K562 (cell line): ENCODE results near the gene SOAT2. TPM values are rescaled to one million over a fixed set of nuclear protein-coding genes. Genes with fewer than 3 reads are reported as not detected.

Experiments used
- ATAC-seq: fragments of 200-7000 bp; cut with Tn5 transposase; 3 replicates; pipeline ENCODE4 v1.9.1; 2020; ENCODE audit warnings: moderate library complexity
- BruUV-seq: library from RNA; stranded (reverse); fragments of 400-500 nt; replicated peaks from 2 replicates; lab custom pipeline; 2021; lab: Mats Ljungman, UMichigan
- CTCF ChIA-PET: fragments of 300-600 bp; formaldehyde crosslinking; extraction: SDS; loops from one replicate; lab custom pipeline; 2021; ENCODE audit warnings: low intra/inter-chr PET ratio; lab: Yijun Ruan, JAX
- POLR2A ChIA-PET: fragments of 300-600, 350-650 bp; sonication (Branson Sonifier 250); formaldehyde crosslinking; extraction: SDS; loops from one replicate; lab custom pipeline; 2021; ENCODE audit warnings: antibody characterized with exemption, inconsistent platforms; lab: Yijun Ruan, JAX
- DNase-seq, 4 experiments: peaks; one replicate each; pipeline versions ENCODE4 v3.0.0 to v3.0.0-alpha.2; 2011 to 2018; ENCODE audit warnings: low spot score in 3 of 4, mixed read lengths in 3 of 4; ENCODE audit errors: extremely low read depth in 1 of 4
- FAIRE-seq: peaks from 2 replicates; lab custom pipeline; 2011; peaks lifted over from hg19 to GRCh38; lab: Jason Lieb, UNC
- H2AFZ ChIP-seq: 2 replicates; pipeline ENCODE4 v1.6.0; 2011; ENCODE audit warnings: low read depth, low read length, control low read depth, inconsistent platforms
- H3K27ac ChIP-seq: fragments of 200-600 bp; 3 replicates; pipeline ENCODE4 v1.8.0; 2011; ENCODE audit warnings: low read depth, mild to moderate bottlenecking, control low read depth, inconsistent platforms, low read length, moderate library complexity, mixed read lengths; ENCODE audit errors: extremely low read depth
- H3K27me3 ChIP-seq, 2 experiments: fragments of 300-600 bp in 1 of 2; 2 replicates in 1 of 2; 3 replicates in 1 of 2; pipeline versions ENCODE4 v1.6.0 to v1.8.0; 2011; ENCODE audit warnings: inconsistent platforms in 2 of 2, low read length in 2 of 2, mild to moderate bottlenecking in 1 of 2, mixed read lengths in 1 of 2, moderate library complexity in 1 of 2; ENCODE audit not compliant: control insufficient read depth in 2 of 2, insufficient read depth in 2 of 2
- H3K36me3 ChIP-seq: fragments of 300-600 bp; 3 replicates; pipeline ENCODE4 v1.8.0; 2011; ENCODE audit warnings: mild to moderate bottlenecking, low read length, inconsistent platforms; ENCODE audit not compliant: control insufficient read depth, insufficient read depth
- H3K4me1 ChIP-seq, 2 experiments: fragments of 200-600 bp in 1 of 2; replicated peaks in 1 of 2; 2 replicates in 1 of 2; 3 replicates in 1 of 2; pipeline versions ENCODE4 v1.5.1 to v1.8.0; 2011; ENCODE audit warnings: inconsistent platforms in 2 of 2, low read length in 2 of 2, mild to moderate bottlenecking in 1 of 2, mixed read lengths in 1 of 2, moderate library complexity in 1 of 2; ENCODE audit not compliant: control insufficient read depth in 2 of 2, insufficient read depth in 2 of 2
- H3K4me2 ChIP-seq: 2 replicates; pipeline ENCODE4 v1.6.1; 2011; ENCODE audit warnings: low read length, control low read depth, inconsistent platforms, mixed read lengths; ENCODE audit not compliant: insufficient read depth
- H3K4me3 ChIP-seq: fragments of 200-600 bp; sonication (generic), shearing (Covaris generic); 2 replicates; pipeline ENCODE4 v1.5.1; 2016; ENCODE audit warnings: control low read depth, inconsistent platforms
- H3K79me2 ChIP-seq: fragments of 200-600 bp; 3 replicates; pipeline ENCODE4 v1.8.0; 2011; ENCODE audit warnings: low read length, inconsistent platforms; ENCODE audit not compliant: control insufficient read depth, insufficient read depth
- H3K9ac ChIP-seq, 2 experiments: 2 replicates each; pipeline versions ENCODE4 v1.6.0 to v1.6.1; 2011; ENCODE audit warnings: low read depth in 2 of 2, low read length in 2 of 2, control low read depth in 1 of 2, inconsistent platforms in 1 of 2, mild to moderate bottlenecking in 1 of 2, mixed read lengths in 1 of 2; ENCODE audit not compliant: insufficient read depth in 1 of 2
- H3K9me1 ChIP-seq: one replicate; pipeline ENCODE4 v1.6.0; 2011; ENCODE audit warnings: inconsistent platforms, mild to moderate bottlenecking, low read length, moderate library complexity; ENCODE audit not compliant: control insufficient read depth, insufficient read depth
- H3K9me3 ChIP-seq: replicated peaks from 2 replicates; pipeline ENCODE4 v1.5.1; 2011; ENCODE audit warnings: low read depth, low read length, inconsistent platforms; ENCODE audit not compliant: control insufficient read depth, insufficient read depth
- H4K20me1 ChIP-seq: replicated peaks from 2 replicates; pipeline ENCODE4 v1.6.1; 2011; ENCODE audit warnings: low read length, inconsistent platforms, mixed read lengths; ENCODE audit not compliant: control insufficient read depth, insufficient read depth
- CBFA2T2 ChIP-seq: fragments of 450-650 bp; conservative IDR thresholded peaks from 2 replicates; pipeline ENCODE4 v1.6.1; 2017; ENCODE audit warnings: mild to moderate bottlenecking
- CHD2 ChIP-seq: IDR thresholded peaks from 2 replicates; pipeline ENCODE4 v1.6.1; 2011; ENCODE audit warnings: low read depth, low read length
- DPF2 ChIP-seq: fragments of 450-650 bp; IDR thresholded peaks from 2 replicates; pipeline ENCODE4 v1.6.1; 2016
- EGR1 ChIP-seq: fragments of 450-650 bp; conservative IDR thresholded peaks from 2 replicates; pipeline ENCODE4 v1.6.1; 2017; ENCODE audit warnings: mild to moderate bottlenecking
- ETV5 ChIP-seq: sonication (generic); formaldehyde crosslinking; IDR thresholded peaks from 2 replicates; pipeline ENCODE4 v1.4.0; 2020; ENCODE audit warnings: low read depth, mild to moderate bottlenecking, missing genetic modification reagents
- EZH2 ChIP-seq: IDR thresholded peaks from 2 replicates; pipeline ENCODE4 v1.6.1; 2012; ENCODE audit warnings: low read depth, mild to moderate bottlenecking, inconsistent platforms, low read length, borderline replicate concordance
- HDAC2 ChIP-seq: fragments of 450-650 bp; IDR thresholded peaks from 2 replicates; pipeline ENCODE4 v1.6.1; 2016; ENCODE audit warnings: mild to moderate bottlenecking
- KLF10 ChIP-seq: fragments of 250-450 bp; sonication (Bioruptor Pico); IDR thresholded peaks from 2 replicates; pipeline ENCODE4 v1.6.1; 2021; ENCODE audit warnings: matching md5 sums
- NBN ChIP-seq: fragments of 450-650 bp; IDR thresholded peaks from 2 replicates; pipeline ENCODE4 v1.6.1; 2016; ENCODE audit warnings: low read depth, mild to moderate bottlenecking
- PTBP1 ChIP-seq: fragments of 200-400 bp; formaldehyde crosslinking; IDR thresholded peaks from 2 replicates; pipeline ENCODE4 v1.6.1; 2017; ENCODE audit warnings: low read depth, low read length
- RBM22 ChIP-seq: fragments of 200-400 bp; formaldehyde crosslinking; IDR thresholded peaks from 2 replicates; pipeline ENCODE4 v1.6.1; 2018; ENCODE audit warnings: low read length, low read depth; ENCODE audit not compliant: poor library complexity, severe bottlenecking
- RFX5 ChIP-seq: IDR thresholded peaks from 2 replicates; pipeline ENCODE4 v1.6.1; 2011; ENCODE audit warnings: low read depth, mild to moderate bottlenecking, improper control_type of control experiment, low read length
- SIRT6 ChIP-seq: IDR thresholded peaks from one replicate; pipeline ENCODE4 v1.6.1; 2012; ENCODE audit warnings: low read depth, mild to moderate bottlenecking, control low read depth, inconsistent platforms, low read length, moderate library complexity
- SNRNP70 ChIP-seq: fragments of 200-400 bp; formaldehyde crosslinking; optimal IDR thresholded peaks from 2 replicates; pipeline ENCODE3; 2017; ENCODE audit warnings: low read depth, low read length
- TAF7 ChIP-seq: fragments of 450-650 bp; IDR thresholded peaks from 2 replicates; pipeline ENCODE4 v1.6.1; 2016; ENCODE audit warnings: missing genetic modification characterization, missing compliant biosample characterization
- ZBTB17 ChIP-seq: fragments of 450-650 bp; formaldehyde crosslinking; IDR thresholded peaks from 2 replicates; pipeline ENCODE4 v1.4.0; 2020; ENCODE audit warnings: mild to moderate bottlenecking
- ZNF655 ChIP-seq: fragments of 250-450 bp; sonication (Bioruptor Pico); IDR thresholded peaks from 2 replicates; pipeline ENCODE4 v1.5.0; 2021
- ZNF785 ChIP-seq: fragments of 250-450 bp; sonication (Bioruptor Pico); IDR thresholded peaks from 2 replicates; pipeline ENCODE4 v1.4.0; 2020; ENCODE audit warnings: mild to moderate bottlenecking
- WGBS: fragments of 100-300 bp; shearing (Covaris generic); methylation state at CpG from one replicate; pipeline ENCODE4 v1.1.6; 2016; ENCODE audit warnings: low coverage, mixed read lengths; ENCODE audit not compliant: insufficient coverage; ENCODE audit errors: missing lambda C conversion rate; 5-methylcytosine and 5-hydroxymethylcytosine counted together
- in situ Hi-C: fragments of 300-500 bp; cut with MboI; formaldehyde crosslinking; loops from 4 replicates; pipeline ENCODE4 v1.15.0; 2018; ENCODE audit warnings: inconsistent platforms, mixed read lengths
- intact Hi-C: fragments of 100-400 bp; cut with micrococcal nuclease; formaldehyde crosslinking; loops from 2 replicates; pipeline ENCODE4 v1.14.2; 2022
- polyA plus RNA-seq, 8 experiments: library from polyadenylated mRNA; depleted of rRNA in 4 of 8; stranded (reverse) in 5 of 8; unstranded in 3 of 8; fragments of >200 nt; fragmentation: Nextera tagmentation in 2 of 8; fragmentation: Illumina TruSeq in 1 of 8; extraction: Ambion mirVana in 2 of 8; extraction: Trizol in 1 of 8; gene quantifications; 2 replicates each; pipeline versions ENCODE4 v1.2.1 to v1.2.3, GENCODE V29; 2011 to 2014; ENCODE audit warnings: inconsistent platforms in 1 of 8, missing spikeins in 1 of 8
- total RNA-seq, 7 experiments: library from RNA; depleted of rRNA in 6 of 7; stranded (reverse); fragments of >200 nt in 6 of 7; fragmentation: Illumina TruSeq in 2 of 7; extraction: Trizol in 2 of 7; gene quantifications; 2 replicates each; pipeline versions ENCODE4 v1.2.1 to v1.2.3, GENCODE V29; 2011 to 2021; ENCODE audit warnings: low replicate concordance in 1 of 7

The SOAT2 gene
- total and polyA plus RNA-seq, 9 of the 15 experiments (the other 6 are each of a cell fraction or from before 2014, with no cell fraction given) = 0.04 TPM; not detected in 8

DNA sequence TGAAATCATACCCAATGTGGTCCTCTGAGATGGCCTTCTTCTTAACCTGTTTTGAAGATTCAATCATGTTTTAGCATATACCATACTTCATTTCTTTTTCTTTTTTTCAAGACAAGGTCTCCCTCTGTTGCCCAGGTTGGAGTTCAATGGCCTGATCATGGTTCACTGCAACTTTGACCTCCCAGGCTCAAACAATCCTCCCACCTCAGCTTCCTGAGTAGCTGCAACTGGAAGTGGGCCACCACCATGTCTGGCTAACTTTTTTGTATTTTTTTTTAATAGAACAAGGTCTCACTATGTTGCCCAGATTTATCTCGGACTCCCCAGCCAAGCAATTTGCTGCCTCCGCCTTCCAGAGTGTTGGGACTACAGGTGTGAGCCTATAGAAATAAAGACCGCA, 30.4 kb downstream of the SOAT2 start:
- no peaks in the 10 kb centered on the region for H4K20me1 ChIP-seq
- no peaks in the 10 kb centered on the region for H3K79me2 ChIP-seq
- TF ChIP-seq CBFA2T2 (no peak), HDAC2 (no peak), TAF7 (tag) (no peak), ZBTB17 (CRISPR knock-in tag) (no peak), EGR1 (no peak), EZH2 (no peak), PTBP1 (no peak), ZNF785 (CRISPR knock-in tag) (no peak), KLF10 (no peak), RBM22 (no peak), DPF2 (no peak), SNRNP70 (no peak), ETV5 (CRISPR knock-in tag) (no peak), RFX5 (no peak), ZNF655 (CRISPR knock-in tag) (no peak), NBN (no peak), CHD2 (no peak), SIRT6 (no peak)
- TF ChIP-seq, all 486 proteins: peak for 0
- no peak for DNase-seq
- ChIA-PET POLR2A (no interaction called here), CTCF (no interaction called here)
- no TSS peak for BruUV-seq
- intact Hi-C loops = no loop called here
- Histone ChIP-seq H3K4me3 (no peak overlapping the region), H3K9me3 (peaks cover 3% of the 10 kb centered on the region; the same call in 1 of the 2 replicates), H3K27me3 (peaks cover 5 to 6% of the 10 kb centered on the region in 2 experiments; a peak in 4 of 5 replicates), H3K4me1 (no peaks in the 10 kb centered on the region; a peak in 1 of 5 replicates), H3K36me3 (no peaks in the 10 kb centered on the region), H3K9ac (no peak overlapping the region), H3K27ac (no peak overlapping the region), H3K4me2 (no peak overlapping the region), H2AFZ (no peak overlapping the region), H3K9me1 (no peaks in the 10 kb centered on the region)
- in situ Hi-C loops = no loop called here
- WGBS = 66% methylated on average over 3 of the region's 3 CpGs
- ATAC-seq = no peak
- no peak for FAIRE-seq
